ENCODE measurements around the gene WDR18. TPM values are rescaled to one million over a fixed set of nuclear protein-coding genes. Genes with fewer than 3 reads are reported as not detected.

Gene WDR18, protein sequence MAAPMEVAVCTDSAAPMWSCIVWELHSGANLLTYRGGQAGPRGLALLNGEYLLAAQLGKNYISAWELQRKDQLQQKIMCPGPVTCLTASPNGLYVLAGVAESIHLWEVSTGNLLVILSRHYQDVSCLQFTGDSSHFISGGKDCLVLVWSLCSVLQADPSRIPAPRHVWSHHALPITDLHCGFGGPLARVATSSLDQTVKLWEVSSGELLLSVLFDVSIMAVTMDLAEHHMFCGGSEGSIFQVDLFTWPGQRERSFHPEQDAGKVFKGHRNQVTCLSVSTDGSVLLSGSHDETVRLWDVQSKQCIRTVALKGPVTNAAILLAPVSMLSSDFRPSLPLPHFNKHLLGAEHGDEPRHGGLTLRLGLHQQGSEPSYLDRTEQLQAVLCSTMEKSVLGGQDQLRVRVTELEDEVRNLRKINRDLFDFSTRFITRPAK
- polyA plus RNA-seq (2012; ENCODE audit: insufficient read length, low read depth): 196 TPM

DNA sequence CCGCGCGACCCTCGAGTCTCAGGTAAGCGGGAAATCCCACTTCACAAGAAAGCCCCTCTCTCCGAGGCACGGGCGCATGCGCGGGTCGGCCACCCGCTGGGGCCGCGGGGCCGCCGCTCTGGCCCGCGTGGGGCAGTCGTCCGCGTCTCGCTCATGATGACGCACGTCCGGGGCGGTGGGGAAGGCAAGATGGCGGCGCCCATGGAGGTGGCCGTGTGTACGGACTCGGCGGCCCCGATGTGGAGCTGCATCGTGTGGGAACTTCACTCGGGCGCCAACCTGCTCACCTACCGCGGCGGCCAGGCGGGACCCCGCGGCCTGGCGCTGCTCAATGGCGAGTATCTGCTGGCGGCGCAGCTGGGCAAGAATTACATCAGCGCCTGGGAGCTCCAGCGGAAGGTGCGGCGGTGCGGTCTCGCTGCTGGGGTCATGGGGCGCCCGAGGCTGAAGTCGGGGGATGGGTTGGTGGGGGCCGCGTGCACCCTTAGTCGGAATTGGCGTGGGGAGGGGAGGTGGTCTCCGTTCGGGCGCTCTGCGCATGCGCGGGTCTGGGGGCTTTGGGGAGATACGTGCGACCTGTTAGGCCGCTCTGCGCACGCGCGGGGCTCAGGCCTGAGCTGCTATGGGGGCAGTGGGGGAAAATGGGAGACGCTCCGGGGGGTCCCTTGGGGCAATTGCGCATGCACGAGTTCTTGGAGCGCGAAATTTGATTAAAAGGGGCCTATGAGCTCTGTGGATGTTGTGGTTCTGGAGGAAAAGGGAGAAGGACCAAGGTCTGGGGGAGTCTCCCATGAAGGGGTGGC is at the start of gene WDR18:
TSS of gene WDR18 (plus strand) at position 181 of the 803 bp plus-strand sequence. CDS start at position 190, 9 bp downstream.
- TF ChIP-seq TAF1 (IDR thresholded peaks at IDR 0.05; ENCODE audit: borderline replicate concordance, insufficient read depth, low read length) (peak; percentile 72; the same call in 1 of the 2 replicates), POLR2AphosphoS5 (IDR thresholded peaks at IDR 0.05; ENCODE audit: low read depth, low read length) (0 out of 2 replicates have a peak, but pooled peaks have one; percentile 26), FOXP2 (optimal IDR thresholded peaks at IDR 0.05; ENCODE audit: borderline replicate concordance, extremely low read depth, extremely low read length, insufficient read depth) (peak; percentile 93), SIN3A (IDR thresholded peaks at IDR 0.05; ENCODE audit: borderline replicate concordance, insufficient read depth, low read length) (no peak)
- TF ChIP-seq, protein P1, sequence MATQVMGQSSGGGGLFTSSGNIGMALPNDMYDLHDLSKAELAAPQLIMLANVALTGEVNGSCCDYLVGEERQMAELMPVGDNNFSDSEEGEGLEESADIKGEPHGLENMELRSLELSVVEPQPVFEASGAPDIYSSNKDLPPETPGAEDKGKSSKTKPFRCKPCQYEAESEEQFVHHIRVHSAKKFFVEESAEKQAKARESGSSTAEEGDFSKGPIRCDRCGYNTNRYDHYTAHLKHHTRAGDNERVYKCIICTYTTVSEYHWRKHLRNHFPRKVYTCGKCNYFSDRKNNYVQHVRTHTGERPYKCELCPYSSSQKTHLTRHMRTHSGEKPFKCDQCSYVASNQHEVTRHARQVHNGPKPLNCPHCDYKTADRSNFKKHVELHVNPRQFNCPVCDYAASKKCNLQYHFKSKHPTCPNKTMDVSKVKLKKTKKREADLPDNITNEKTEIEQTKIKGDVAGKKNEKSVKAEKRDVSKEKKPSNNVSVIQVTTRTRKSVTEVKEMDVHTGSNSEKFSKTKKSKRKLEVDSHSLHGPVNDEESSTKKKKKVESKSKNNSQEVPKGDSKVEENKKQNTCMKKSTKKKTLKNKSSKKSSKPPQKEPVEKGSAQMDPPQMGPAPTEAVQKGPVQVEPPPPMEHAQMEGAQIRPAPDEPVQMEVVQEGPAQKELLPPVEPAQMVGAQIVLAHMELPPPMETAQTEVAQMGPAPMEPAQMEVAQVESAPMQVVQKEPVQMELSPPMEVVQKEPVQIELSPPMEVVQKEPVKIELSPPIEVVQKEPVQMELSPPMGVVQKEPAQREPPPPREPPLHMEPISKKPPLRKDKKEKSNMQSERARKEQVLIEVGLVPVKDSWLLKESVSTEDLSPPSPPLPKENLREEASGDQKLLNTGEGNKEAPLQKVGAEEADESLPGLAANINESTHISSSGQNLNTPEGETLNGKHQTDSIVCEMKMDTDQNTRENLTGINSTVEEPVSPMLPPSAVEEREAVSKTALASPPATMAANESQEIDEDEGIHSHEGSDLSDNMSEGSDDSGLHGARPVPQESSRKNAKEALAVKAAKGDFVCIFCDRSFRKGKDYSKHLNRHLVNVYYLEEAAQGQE (IDR thresholded peaks at IDR 0.05; ENCODE audit: insufficient read depth in 1 of 2, low read depth in 2 of 2, low read length in 2 of 2): no peak

DNA sequence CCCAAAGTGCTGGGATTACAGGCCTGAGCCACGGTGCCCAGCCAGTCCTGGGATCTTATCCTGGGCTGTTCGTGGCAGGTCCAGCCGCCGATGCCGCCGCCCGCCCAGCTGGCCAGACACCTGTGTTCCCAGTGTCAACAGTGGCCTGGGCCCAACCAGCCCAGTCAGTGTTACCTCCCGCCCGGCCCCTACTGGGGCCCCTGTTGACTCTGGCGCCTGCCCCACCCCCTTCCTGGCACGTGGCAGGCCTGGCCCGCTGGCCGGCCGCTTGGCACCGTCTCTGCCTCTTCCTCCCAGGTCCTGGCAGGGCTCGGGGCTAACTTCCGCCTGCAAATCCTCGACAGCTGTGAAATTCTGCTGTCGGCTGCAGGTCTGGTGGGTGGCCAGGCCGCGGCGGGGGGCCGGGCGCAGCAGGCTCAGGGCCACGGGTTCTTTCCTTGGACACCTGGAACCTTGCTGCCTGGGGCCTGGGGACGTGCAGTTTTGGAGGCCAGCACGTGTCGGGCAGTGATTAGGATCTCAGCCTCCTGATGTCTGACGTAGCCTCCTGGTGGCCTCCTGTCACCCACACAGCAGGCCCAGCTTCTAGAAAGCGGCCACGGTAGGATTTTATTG is 49.2 kb upstream of the WDR18 start:
- no peak for TF ChIP-seq SIN3A (IDR thresholded peaks at IDR 0.05; ENCODE audit: borderline replicate concordance, insufficient read depth, low read length)
- no peak for TF ChIP-seq TAF1 (IDR thresholded peaks at IDR 0.05; ENCODE audit: borderline replicate concordance, insufficient read depth, low read length)
- TF ChIP-seq POLR2AphosphoS5 (IDR thresholded peaks at IDR 0.05; ENCODE audit: low read depth, low read length): no peak
- peak; percentile 46 for TF ChIP-seq FOXP2 (optimal IDR thresholded peaks at IDR 0.05; ENCODE audit: borderline replicate concordance, extremely low read depth, extremely low read length, insufficient read depth)
- TF ChIP-seq, protein P1 (IDR thresholded peaks at IDR 0.05; ENCODE audit: insufficient read depth in 1 of 2, low read depth in 2 of 2, low read length in 2 of 2): no peak

DNA sequence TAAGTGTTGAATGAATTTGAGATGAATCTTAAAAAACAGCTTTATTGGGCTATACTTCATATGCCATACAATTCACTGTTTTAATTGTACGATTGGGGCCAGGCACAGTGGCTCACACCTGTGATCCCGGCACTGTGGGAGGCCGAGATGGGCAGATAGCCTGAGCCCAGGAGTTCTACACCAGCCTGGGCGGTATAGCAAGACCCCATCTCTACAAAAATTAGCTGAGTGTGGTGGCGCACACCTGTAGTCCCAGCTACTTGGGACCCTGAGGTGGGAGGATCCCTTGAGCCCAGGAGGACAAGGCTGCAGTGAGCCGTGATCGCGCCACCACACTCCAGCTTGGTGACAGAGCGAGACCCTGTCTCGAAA is 48.0 kb upstream of the WDR18 start:
- no peak for TF ChIP-seq TAF1 (IDR thresholded peaks at IDR 0.05; ENCODE audit: borderline replicate concordance, insufficient read depth, low read length)
- TF ChIP-seq SIN3A (IDR thresholded peaks at IDR 0.05; ENCODE audit: borderline replicate concordance, insufficient read depth, low read length): no peak
- TF ChIP-seq POLR2AphosphoS5 (IDR thresholded peaks at IDR 0.05; ENCODE audit: low read depth, low read length): no peak
- TF ChIP-seq, protein P1 (IDR thresholded peaks at IDR 0.05; ENCODE audit: insufficient read depth in 1 of 2, low read depth in 2 of 2, low read length in 2 of 2): no peak
- TF ChIP-seq FOXP2 (optimal IDR thresholded peaks at IDR 0.05; ENCODE audit: borderline replicate concordance, extremely low read depth, extremely low read length, insufficient read depth): no peak

DNA sequence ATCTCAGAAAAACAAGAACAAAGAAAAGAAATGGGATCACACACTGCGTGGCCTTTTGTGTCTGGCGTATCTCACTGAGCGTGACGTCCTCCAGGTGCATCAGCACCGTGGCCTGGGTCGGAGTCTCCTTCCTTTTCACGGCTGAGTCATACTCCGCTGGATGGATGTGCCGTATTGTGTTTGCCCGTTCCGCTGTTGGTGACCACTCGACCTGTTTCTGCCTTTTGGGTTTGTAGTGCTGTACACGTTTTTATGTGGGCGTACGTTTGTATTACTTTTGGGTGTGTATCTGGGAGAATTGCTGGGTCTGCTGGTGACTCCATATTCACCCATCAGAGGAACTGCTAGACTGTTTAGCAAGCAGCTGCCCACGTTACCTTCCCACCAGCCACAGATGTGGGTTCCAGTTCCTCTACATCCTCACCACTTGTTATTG is 46.9 kb upstream of the WDR18 start:
- TF ChIP-seq SIN3A (IDR thresholded peaks at IDR 0.05; ENCODE audit: borderline replicate concordance, insufficient read depth, low read length) (no peak), FOXP2 (optimal IDR thresholded peaks at IDR 0.05; ENCODE audit: borderline replicate concordance, extremely low read depth, extremely low read length, insufficient read depth) (no peak), TAF1 (IDR thresholded peaks at IDR 0.05; ENCODE audit: borderline replicate concordance, insufficient read depth, low read length) (no peak), POLR2AphosphoS5 (IDR thresholded peaks at IDR 0.05; ENCODE audit: low read depth, low read length) (no peak)
- TF ChIP-seq, protein P1 (IDR thresholded peaks at IDR 0.05; ENCODE audit: insufficient read depth in 1 of 2, low read depth in 2 of 2, low read length in 2 of 2): no peak
